NCI-H1930 (cell line): ENCODE results near the gene KCTD16.
A peak's percentile ranks its signal among the peaks of the same experiment; 100 is the strongest.

Experiments
- DNase-seq, 2 experiments: peaks; one replicate each; lab custom pipeline; 2025; lab: John Stamatoyannopoulos, UW

KCTD16 gene

GRCh38 chr5:144207875-144208444 is 37.3 kb downstream of the KCTD16 start:
- DNase-seq: no peak

- peak in 1 of 2 experiments; percentile 5 for DNase-seq
Measured at GRCh38 chr5:144209361-144209760, 38.7 kb downstream of the KCTD16 start.

- no peak for DNase-seq
Measured at GRCh38 chr5:144210655-144211054, 40.0 kb downstream of the KCTD16 start.

GRCh38 chr5:144219869-144220268 is 49.2 kb downstream of the KCTD16 start:
- no peak for DNase-seq

- no peak for DNase-seq
Measured at GRCh38 chr5:144227363-144227999, 56.8 kb downstream of the KCTD16 start.

- no peak for DNase-seq
Measured at GRCh38 chr5:144230806-144231205, 60.1 kb downstream of the KCTD16 start.

- DNase-seq: no peak
Measured at GRCh38 chr5:144232285-144232684, 61.6 kb downstream of the KCTD16 start.

- no peak for DNase-seq
Measured at GRCh38 chr5:144236499-144236898, 65.8 kb downstream of the KCTD16 start.

GRCh38 chr5:144237851-144238250 is 67.2 kb downstream of the KCTD16 start:
- no peak for DNase-seq

- DNase-seq: no peak
Measured at GRCh38 chr5:144247131-144247530, 76.5 kb downstream of the KCTD16 start.

- DNase-seq: no peak
Measured at GRCh38 chr5:144248015-144248414, 77.3 kb downstream of the KCTD16 start.

GRCh38 chr5:144249755-144250464 is 79.2 kb downstream of the KCTD16 start:
- DNase-seq: no peak

- DNase-seq: no peak
Measured at GRCh38 chr5:144254552-144254951, 83.9 kb downstream of the KCTD16 start.

- no peak for DNase-seq
Measured at GRCh38 chr5:144260121-144260520, 89.4 kb downstream of the KCTD16 start.

- no peak for DNase-seq
Measured at GRCh38 chr5:144265643-144266247, 95.1 kb downstream of the KCTD16 start.

- DNase-seq: no peak
Measured at GRCh38 chr5:144267961-144268513, 97.4 kb downstream of the KCTD16 start.

- no peak for DNase-seq
Measured at GRCh38 chr5:144273232-144274027, 102.8 kb downstream of the KCTD16 start.

- DNase-seq: peak; percentile 42 to 49
Measured at GRCh38 chr5:144275329-144275728, 104.7 kb downstream of the KCTD16 start.

- no peak for DNase-seq
Measured at GRCh38 chr5:144276034-144276822, 105.6 kb downstream of the KCTD16 start.

- DNase-seq: no peak
Measured at GRCh38 chr5:144281784-144282183, 111.1 kb downstream of the KCTD16 start.

GRCh38 chr5:144284036-144284435 is 113.4 kb downstream of the KCTD16 start:
- DNase-seq: no peak
